Measurements from ENCODE around the gene GPX1.
A peak's percentile ranks its signal among the peaks of the same experiment; 100 is the strongest.

Gene GPX1

DNA sequence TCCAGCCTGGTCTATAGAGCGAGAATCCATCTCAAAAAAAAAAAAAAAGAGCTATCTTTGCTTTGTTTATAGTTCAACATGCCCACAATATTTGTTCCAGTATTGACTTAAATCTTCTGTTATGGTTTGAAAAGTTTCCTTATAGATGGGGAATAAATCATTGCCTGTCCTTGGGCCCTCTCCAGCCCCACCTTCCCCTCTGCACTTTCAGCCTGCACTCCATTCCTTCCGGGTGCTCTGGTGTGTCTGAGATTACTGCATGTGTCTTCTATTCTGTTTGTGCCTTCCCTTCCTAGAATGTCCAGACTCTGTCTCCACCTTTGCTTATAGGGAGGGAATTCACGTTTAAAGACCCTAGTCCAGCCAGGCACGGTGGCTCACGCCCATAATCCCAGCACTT, 25.2 kb upstream of the GPX1 start:
- TF ChIP-seq, protein P1, sequence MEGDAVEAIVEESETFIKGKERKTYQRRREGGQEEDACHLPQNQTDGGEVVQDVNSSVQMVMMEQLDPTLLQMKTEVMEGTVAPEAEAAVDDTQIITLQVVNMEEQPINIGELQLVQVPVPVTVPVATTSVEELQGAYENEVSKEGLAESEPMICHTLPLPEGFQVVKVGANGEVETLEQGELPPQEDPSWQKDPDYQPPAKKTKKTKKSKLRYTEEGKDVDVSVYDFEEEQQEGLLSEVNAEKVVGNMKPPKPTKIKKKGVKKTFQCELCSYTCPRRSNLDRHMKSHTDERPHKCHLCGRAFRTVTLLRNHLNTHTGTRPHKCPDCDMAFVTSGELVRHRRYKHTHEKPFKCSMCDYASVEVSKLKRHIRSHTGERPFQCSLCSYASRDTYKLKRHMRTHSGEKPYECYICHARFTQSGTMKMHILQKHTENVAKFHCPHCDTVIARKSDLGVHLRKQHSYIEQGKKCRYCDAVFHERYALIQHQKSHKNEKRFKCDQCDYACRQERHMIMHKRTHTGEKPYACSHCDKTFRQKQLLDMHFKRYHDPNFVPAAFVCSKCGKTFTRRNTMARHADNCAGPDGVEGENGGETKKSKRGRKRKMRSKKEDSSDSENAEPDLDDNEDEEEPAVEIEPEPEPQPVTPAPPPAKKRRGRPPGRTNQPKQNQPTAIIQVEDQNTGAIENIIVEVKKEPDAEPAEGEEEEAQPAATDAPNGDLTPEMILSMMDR (IDR thresholded peaks at IDR 0.05; ENCODE audit: borderline replicate concordance, control extremely low read depth, extremely low read depth, insufficient read depth, missing control alignments): no peak
- in situ Hi-C loops (cut with MboI; ENCODE audit: low sequenced_read_pairs, unreplicated experiment): no loop called here
- DNase-seq (ENCODE audit: low spot score): no peak

DNA sequence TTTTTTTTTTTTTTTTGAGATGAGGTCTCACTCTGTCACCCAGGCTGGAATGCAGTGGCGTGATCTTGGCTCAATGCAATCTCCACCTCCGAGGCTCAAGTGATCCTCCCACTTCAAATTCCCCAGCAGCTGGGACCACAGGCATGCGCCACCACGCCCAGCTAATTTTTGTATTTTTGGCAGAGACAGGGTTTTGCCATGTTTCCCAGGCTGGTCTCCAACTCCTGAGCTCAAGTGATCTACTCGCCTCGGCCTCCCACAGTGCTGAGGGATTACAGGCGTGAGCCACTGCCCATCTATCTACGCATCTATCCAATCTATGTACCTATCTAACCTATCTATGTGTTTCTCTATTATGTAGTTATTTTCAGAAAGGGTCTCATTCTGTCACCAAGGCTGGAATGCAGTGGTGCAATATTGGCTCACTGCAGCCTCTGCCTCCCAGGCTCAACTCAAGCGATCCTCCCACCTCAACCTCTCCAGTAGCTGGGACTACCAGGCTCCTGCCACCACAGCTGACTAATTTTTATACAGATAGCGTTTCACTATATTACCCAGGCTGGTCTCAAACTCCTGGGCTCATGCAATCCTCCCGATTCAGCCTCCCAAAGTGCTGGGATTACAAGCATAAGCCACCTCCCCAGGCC, 20.2 kb upstream of the GPX1 start:
- in situ Hi-C loops (cut with MboI; ENCODE audit: low sequenced_read_pairs, unreplicated experiment): no loop called here
- TF ChIP-seq, protein P1 (IDR thresholded peaks at IDR 0.05; ENCODE audit: borderline replicate concordance, control extremely low read depth, extremely low read depth, insufficient read depth, missing control alignments): no peak
- no peak for DNase-seq (ENCODE audit: low spot score)

DNA sequence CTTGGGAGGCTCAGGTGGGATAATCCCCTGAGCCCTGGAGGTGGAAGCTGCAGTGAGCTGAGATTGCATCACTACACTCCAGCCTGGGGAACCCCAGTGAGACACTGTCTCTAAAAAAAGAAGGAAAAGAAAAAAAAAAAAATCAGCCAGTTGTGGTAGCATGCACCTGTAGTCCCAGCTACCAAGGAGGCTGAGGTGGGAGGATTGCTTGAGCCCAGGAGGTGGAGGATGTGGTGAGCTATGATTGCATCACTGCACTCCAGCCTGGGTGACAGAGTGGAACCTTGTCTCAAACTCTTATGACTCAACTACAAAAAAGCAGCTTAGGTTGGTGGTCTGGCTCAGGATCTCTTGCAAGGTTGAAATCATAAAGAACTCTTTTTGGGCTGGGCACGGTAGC, 19.3 kb upstream of the GPX1 start:
- TF ChIP-seq, protein P1 (IDR thresholded peaks at IDR 0.05; ENCODE audit: borderline replicate concordance, control extremely low read depth, extremely low read depth, insufficient read depth, missing control alignments): no peak
- DNase-seq (ENCODE audit: low spot score): peak; percentile 38
- in situ Hi-C loops (cut with MboI; ENCODE audit: low sequenced_read_pairs, unreplicated experiment): no loop called here

DNA sequence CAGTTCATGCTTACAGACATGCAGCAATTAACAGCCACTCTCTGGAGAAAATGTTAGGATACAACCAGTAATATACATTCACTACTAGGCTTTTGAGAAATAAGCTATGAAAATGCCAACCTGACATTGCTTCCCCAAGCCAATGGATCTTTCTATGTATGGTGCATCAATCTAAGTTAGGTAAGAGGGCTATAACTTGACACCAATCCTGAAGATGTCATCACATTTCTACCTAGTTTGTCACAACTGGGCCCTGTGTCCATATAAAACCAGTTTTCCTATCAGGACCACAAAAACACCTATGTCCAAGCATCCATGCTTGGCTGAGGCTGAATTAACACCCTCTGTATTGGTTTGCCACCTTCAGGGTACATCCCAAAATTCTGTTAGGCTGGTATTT, 13.8 kb upstream of the GPX1 start:
- in situ Hi-C loops (cut with MboI; ENCODE audit: low sequenced_read_pairs, unreplicated experiment): no loop called here
- no peak for DNase-seq (ENCODE audit: low spot score)
- TF ChIP-seq, protein P1 (IDR thresholded peaks at IDR 0.05; ENCODE audit: borderline replicate concordance, control extremely low read depth, extremely low read depth, insufficient read depth, missing control alignments): no peak

DNA sequence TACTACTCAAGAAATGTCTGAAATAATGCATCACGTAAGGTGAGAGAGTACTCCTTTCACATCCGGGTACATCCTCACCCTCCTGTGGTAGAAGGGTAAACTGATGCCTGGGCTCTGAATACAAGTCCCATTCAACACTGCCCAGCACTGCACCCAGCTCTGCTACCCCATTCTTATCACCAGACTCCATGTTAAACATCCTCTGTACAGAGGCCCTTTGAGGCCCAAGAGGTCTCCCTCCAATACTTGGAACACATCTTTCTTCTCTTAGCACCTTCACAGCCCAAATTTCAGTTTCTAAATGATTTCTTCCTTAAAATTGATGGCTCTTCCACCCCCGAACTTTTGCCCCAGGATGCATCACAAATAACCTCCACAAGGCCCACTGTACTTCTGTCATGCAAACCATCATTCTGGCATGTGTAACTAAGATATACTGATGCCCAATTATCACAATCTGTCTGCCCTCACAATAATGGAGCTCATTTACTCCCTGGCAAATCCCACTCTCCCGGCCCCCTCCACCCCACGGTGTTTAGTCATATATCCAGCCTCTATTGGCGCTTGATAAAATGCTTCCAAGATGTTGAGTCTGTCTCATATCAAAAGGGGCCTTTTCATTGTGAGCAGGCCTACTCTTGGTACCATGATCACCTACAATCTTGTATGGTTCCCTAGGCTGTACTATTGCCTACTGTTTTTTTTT, 12.6 kb upstream of the GPX1 start:
- no peak for DNase-seq (ENCODE audit: low spot score)
- in situ Hi-C loops (cut with MboI; ENCODE audit: low sequenced_read_pairs, unreplicated experiment): no loop called here
- TF ChIP-seq, protein P1 (IDR thresholded peaks at IDR 0.05; ENCODE audit: borderline replicate concordance, control extremely low read depth, extremely low read depth, insufficient read depth, missing control alignments): no peak

DNA sequence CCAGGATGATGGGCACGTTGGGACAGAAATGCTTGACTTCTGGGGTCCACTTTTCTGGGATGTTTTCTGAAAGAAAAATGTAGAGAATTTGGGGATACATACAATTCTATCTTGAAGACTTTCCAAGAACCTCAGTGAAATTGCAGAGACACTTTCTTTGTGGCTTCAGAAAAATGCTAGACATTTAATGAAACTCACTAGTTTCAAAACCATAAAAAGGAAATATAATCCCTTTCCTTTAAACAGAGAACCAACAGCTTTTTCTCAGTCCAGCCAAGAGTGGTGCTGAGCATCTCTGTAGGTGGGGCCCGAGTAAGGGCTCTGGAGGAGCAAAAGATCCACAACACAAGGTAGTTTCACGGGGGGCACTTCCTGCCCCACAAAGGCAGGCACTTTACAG, 4.4 kb upstream of the GPX1 start:
- TF ChIP-seq, protein P1 (IDR thresholded peaks at IDR 0.05; ENCODE audit: borderline replicate concordance, control extremely low read depth, extremely low read depth, insufficient read depth, missing control alignments): no peak
- DNase-seq (ENCODE audit: low spot score): no peak
- in situ Hi-C loops (cut with MboI; ENCODE audit: low sequenced_read_pairs, unreplicated experiment): no loop called here
